Measurements from ENCODE around the gene UFD1.

DNA sequence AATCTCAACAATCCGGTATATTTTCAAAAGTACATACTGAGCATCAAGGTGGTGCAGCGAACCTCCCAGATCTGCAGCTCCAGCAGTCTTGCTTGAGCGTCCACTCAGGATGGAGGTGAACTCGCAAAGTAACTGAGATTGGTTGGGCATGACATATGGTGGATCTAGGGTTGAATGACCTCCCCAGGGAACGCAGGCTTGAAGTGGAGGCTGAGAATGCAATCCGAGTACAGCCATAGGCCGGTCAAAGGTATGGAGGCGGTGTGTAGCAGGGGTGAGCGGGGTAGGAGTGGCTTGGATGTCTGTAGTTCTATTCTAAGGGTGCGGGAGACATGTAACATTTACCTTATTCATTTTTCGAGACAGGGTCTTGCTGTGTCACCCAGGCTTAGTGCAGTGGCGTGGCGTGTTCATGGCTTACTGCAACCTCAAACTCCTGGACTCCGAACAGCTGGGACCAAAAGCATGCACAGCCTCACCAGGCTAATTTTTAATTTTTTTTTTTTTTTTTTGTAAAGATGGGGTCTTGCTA is 30.9 kb downstream of the UFD1 start:
- TF ChIP-seq EP300 (IDR thresholded peaks at IDR 0.05; ENCODE audit: low read depth) (no peak), POLR2A (IDR thresholded peaks at IDR 0.05) (no peak), POLR2AphosphoS5 (IDR thresholded peaks at IDR 0.05) (peak in 1 of 3 donors; percentile 5)
- TF ChIP-seq, protein P1, sequence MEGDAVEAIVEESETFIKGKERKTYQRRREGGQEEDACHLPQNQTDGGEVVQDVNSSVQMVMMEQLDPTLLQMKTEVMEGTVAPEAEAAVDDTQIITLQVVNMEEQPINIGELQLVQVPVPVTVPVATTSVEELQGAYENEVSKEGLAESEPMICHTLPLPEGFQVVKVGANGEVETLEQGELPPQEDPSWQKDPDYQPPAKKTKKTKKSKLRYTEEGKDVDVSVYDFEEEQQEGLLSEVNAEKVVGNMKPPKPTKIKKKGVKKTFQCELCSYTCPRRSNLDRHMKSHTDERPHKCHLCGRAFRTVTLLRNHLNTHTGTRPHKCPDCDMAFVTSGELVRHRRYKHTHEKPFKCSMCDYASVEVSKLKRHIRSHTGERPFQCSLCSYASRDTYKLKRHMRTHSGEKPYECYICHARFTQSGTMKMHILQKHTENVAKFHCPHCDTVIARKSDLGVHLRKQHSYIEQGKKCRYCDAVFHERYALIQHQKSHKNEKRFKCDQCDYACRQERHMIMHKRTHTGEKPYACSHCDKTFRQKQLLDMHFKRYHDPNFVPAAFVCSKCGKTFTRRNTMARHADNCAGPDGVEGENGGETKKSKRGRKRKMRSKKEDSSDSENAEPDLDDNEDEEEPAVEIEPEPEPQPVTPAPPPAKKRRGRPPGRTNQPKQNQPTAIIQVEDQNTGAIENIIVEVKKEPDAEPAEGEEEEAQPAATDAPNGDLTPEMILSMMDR (IDR thresholded peaks at IDR 0.05): no peak
